Suppressor macrophage (primary cell): Measurements from ENCODE around the gene CABP2.
A peak's percentile ranks its signal among the peaks of the same experiment; 100 is the strongest.
"Not testable (repeated sequence)": the region's sequence is repeated elsewhere in the genome, so short reads cannot be mapped to it uniquely, and the experiment has no call there.

ENCODE experiments used
- DNase-seq, 4 experiments: peaks; one replicate each; pipeline ENCODE4 v3.0.0-alpha.2; 2020 to 2022

CABP2 gene

GRCh38 chr11:67538823-67539505, 15.7 kb upstream of the CABP2 start:
- no peak for DNase-seq

DNA sequence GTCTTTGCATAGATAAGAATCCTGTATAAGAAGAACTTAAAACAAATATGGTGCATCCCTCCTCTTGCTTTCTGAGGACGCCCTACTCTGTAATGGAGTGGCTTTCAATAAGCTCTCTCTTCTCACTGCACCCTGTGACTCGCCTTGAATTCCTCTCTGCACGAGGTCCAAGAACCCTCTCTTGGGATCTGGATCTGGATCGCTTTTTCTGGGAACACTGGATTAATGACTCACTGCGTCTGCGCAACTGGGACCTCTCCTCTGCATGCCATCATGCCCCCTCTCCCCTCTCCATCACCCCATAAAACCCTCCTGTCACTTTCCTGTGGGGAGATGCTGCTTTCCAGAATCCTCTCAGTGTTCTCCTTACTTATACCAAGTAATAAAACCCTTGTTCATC, 15.1 kb upstream of the CABP2 start:
- no peak for DNase-seq

GRCh38 chr11:67535561-67535960, 12.3 kb upstream of the CABP2 start:
- no peak for DNase-seq

DNA sequence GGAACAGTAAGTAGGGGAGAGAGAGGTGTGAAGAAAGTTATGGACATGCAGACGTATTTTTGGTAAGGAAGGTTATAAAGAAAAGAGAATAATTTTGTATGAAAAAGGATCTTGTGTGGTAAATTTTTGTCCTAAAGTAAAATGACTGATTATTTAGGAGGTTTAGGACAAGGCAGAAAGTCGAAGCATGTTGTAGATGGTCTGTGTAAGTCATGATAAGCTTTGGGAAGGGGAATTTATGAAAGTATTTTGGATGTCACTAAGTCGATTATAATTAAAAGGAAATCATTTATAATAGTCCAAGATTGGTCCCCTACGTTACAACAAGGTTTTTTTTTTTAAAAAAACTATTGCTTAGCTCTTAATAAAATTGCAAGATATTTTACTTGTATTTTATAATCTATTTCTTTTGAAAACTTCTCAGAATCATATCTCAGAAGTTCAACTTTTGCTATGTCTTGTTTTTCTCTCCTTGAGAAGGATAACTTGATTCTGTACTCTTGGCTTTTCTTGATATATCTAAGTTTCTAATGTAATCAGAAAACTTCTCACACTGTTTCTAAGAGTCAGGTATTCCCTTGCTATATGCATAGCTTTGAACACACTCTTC, 10.9 kb upstream of the CABP2 start:
- DNase-seq, result no peak

GRCh38 chr11:67532889-67533288, 9.6 kb upstream of the CABP2 start:
- no peak for DNase-seq

DNA sequence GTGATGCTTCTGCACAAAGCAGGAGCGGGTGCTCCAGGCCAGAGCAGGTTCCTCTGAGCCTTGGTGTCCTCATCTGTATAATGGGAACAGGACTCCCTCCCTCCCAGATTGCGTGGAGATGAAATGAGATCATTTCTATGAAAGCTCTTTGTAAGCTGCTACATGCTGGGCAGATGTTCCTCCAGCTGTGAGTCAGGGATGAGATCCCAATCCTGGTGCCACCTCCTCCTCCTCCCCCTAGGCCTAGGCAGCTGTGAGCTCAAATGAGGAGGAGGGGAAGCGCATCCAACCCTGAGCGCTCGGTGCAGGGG, 7.0 kb upstream of the CABP2 start:
- DNase-seq, result no peak

DNA sequence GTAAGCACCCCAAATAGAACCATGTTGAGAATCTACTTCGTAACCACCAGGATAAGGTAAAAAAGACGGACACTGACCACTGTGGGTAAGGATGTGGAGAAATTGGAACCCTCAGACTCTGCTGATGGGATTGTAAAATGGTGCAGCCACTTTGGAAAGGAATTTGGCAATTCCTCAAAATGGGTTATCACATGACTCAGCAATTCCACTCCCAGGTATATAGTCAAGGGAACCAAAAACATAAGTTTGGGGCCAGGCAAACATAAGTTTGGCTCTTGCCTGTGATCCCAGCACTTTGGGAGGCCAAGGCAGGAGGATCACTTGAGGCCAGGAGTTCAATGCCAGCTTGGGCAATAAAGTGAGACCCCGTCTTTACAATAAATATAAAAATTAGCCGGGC, 5.1 kb upstream of the CABP2 start:
- no peak for DNase-seq

- DNase-seq, result no peak
Observed at GRCh38 chr11:67525275-67525976, 2.2 kb upstream of the CABP2 start.

- DNase-seq, result no peak
Observed at GRCh38 chr11:67524480-67524808, 1.2 kb upstream of the CABP2 start.

DNA sequence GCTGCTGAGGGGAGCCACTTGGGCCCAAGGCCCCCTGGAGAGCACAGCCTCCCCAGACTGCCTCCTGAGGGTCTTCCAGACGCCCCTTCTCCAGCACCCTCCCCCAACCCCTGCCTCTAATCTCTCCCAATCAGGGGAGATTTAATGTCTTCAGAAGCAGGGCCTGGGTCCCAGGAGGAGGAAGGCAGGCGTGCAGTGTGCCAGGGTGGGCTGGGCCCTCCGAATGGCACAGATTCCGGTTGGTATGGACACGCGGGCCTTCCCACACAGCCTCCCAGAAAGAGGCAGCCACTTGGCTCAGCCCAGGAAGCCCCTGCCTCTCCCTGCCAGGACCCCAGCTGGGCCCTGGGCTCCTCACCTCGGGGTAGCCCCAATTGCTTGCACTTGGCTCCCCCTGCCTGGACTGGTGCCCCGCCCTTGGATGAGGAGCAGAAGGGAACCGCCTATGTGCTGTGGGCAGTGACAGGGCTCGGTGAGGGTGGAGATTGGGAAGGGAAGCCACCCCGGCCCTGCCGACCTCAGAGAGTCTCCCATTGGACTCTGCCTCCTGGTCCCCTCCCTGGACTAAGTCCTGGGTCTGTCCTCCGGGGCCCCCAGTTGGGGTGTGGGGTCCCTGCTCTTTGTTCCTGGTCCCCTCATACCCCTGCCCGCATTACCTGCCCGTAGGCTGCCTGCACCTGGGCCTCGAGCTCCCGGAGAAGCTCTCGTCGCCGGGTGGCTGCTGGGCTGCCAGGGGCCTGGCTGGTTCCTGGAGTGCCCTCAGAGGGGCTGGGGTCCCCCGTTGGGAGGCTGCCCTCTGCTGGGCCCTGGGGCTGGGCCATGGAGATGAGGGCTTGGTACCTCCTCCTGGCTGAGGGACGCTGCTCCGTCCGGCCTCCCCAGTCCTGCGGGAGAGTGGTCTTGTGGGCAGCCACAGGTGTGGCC, 572 bp upstream of the CABP2 start:
- no peak for DNase-seq

DNA sequence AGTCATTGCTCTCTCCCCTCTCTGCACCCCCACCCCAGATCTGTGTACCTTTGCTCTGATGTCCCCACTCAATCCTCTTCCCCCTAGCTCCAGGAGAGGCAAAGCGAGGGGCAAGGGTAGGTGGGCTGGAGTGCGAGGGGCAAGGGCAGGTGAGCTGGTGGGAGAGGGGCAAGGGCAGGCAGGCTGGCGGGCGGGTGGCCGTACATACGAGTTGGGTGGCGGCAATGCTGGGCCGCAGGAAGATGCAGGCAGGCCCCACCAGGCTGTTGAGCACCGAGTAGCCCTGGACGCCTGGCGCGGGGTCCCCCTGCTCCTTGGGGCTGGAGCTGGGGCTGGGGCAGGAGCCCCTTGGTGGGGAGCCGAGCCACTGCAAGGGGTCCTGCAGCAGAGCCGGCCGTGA, 908 bp downstream of the CABP2 start:
- no peak for DNase-seq

- no peak for DNase-seq
Observed at GRCh38 chr11:67521924-67522323, 1.3 kb downstream of the CABP2 start.

GRCh38 chr11:67520856-67521824, 2.1 kb downstream of the CABP2 start:
- DNase-seq, result no peak

- DNase-seq, result no peak
Observed at GRCh38 chr11:67519726-67520125, 3.5 kb downstream of the CABP2 start.

DNA sequence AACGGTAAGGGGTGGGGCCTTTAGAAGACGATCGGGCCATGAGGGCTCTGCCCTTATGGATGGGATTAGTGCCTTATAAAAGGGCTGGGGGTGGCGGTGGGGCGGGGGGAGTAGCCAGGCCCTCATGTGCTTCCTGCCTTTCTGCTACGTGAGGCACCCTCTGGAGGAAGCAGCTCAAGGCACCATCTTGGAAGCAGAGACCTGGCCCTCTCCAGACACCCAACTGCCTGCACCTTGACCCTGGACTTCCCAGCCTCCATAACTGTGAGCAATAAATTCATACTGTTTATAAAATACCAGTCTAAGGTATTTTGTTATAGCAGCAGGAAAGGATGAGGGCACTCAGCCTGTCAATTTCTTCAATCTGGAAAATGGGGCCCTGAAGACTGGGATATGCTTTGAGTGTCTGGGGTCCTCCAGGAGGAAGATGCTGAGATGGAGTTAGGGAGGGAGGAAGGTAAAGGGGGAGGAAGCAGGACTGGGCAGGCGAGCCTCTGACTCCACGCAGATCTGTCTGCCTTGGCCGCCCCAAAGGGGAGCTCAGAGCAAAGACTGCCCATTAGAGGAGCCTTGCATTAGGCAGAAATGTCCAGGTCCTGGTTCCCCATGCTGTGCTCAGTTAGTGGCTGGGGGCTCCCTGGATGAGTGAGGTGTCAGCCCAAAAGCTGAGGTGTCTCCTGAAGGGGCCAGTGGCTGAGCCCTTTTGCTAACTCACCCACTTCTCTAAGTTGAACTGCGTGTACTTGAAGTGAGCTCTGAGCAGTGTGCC, 5.3 kb downstream of the CABP2 start:
- DNase-seq, result no peak

DNA sequence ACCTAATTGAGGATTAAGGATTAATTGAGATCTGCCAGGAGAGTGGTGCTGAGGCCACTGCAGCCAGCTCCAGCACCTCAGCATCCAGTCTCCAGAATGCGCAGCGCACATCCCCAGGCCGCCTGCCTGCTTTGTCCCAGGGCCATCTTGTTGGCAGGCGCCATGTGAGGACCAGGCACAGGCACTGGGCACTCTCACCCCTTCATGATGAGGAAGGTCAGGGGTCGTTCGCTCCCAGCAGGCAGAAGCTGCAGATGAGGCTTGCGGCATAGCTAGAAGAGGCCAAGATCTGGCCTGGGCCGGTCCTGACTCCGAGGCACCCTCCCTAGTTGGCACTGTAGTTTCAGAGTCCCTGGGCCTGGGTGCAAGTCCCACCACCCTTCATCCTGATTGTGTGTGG, 6.4 kb downstream of the CABP2 start:
- no peak for DNase-seq

- no peak for DNase-seq
Observed at GRCh38 chr11:67514116-67514515, 9.1 kb downstream of the CABP2 start.

DNA sequence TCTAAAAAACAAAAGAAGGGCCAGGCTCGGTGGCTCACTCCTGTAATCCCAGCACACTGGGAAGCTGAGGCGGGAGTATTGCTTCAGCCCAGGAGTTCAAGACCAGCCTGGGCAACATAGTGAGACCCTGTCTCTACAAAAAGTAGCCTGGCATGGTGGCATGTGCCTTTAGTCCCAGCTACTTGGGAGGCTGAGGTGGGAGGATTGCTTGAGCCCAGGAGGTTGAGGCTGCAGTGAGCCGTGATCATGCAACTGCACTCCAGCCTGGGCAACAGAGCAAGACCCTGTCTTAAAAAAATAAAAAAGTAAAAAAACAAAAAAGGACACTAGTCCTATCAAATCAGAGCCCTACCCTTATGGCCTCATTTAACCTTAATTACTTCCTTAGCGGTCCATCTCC, 11.7 kb downstream of the CABP2 start:
- not testable (repeated sequence) for DNase-seq

DNA sequence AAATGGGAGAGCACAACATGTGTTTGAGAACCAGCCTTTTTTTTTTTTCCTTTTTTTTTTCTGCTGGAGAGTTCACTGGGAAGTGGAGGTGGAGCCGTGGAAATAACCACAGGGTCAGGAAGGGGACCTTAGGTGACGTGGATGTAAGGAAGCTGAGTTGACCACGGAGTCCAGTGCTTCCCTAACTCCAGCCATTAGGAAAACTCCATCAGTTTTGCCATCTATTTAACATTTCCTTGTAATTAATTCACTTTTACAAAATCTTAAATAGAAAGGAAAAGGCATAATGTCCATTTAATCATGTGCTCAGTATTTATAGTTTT, 13.3 kb downstream of the CABP2 start:
- no peak for DNase-seq

DNA sequence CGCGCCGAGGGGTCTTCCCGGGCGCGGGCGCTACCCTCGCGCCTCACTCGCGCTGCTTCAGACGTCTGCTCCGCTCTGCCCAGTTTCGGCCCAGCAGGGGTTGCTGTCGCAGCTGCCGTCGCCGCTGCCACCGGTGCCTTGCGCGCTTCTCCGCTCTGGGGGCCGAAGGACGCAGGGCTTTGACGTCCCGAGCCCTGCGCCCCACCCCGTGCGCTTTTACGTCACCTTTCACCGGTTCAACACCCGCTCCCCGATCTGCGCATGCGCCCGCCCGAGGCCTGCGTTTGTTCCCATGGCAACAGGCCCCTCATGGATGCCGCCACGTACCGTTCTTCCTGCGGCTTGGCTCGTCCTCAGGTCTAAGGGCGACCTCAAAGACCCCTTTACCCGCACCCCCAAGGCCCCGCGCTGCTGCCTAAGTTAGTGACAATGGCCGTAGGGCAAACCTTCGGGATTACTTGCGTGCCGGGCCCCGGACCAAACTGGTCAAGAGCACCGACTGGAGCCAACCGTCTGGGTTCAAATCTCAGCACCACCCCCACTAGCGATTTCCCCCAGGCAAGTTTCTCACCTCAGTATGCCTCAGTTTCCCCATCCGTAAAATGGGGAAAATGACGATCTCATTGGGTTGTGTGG, 14.6 kb downstream of the CABP2 start:
- DNase-seq, result peak; percentile 98 to 99 (median 99)
